Endodermal cell (in vitro differentiated cells): ENCODE data around the gene TLX1. TPM values are rescaled to one million over a fixed set of nuclear protein-coding genes. Genes with fewer than 3 reads are reported as not detected.

Experiments used
- DNase-seq: peaks from one replicate; pipeline ENCODE4 v3.0.0-alpha.2; 2017
- H3K27ac ChIP-seq: 2 replicates; pipeline ENCODE4 v1.5.1; 2013; ENCODE audit warnings: mild to moderate bottlenecking, low read depth, low read length, moderate library complexity
- H3K27me3 ChIP-seq: 2 replicates; pipeline ENCODE4 v1.6.1; 2013; ENCODE audit warnings: mild to moderate bottlenecking, low read length, moderate library complexity; ENCODE audit not compliant: insufficient read depth, control insufficient read depth, poor library complexity, severe bottlenecking
- H3K36me3 ChIP-seq: 2 replicates; pipeline ENCODE4 v1.7.0; 2013; ENCODE audit warnings: mild to moderate bottlenecking, low read length, moderate library complexity; ENCODE audit not compliant: control insufficient read depth, insufficient read depth
- H3K4me1 ChIP-seq: one replicate; pipeline ENCODE4 v1.7.0; 2013; ENCODE audit warnings: low read length; ENCODE audit not compliant: control insufficient read depth, insufficient read depth
- H3K4me3 ChIP-seq: 2 replicates; pipeline ENCODE4 v1.5.1; 2013; ENCODE audit warnings: mild to moderate bottlenecking, low read length, moderate library complexity
- H3K9ac ChIP-seq: 2 replicates; pipeline ENCODE4 v1.6.1; 2013; ENCODE audit warnings: mild to moderate bottlenecking, low read length, moderate library complexity; ENCODE audit not compliant: poor library complexity, severe bottlenecking; ENCODE audit errors: extremely low read depth
- H3K9me3 ChIP-seq: 2 replicates; pipeline ENCODE4 v1.6.1; 2013; ENCODE audit warnings: mild to moderate bottlenecking, low read length, moderate library complexity; ENCODE audit not compliant: control insufficient read depth
- H3K27ac Mint-ChIP-seq: 2 replicates; pipeline ENCODE4 v1.8.0; 2020; ENCODE audit warnings: mixed read lengths
- H3K27me3 Mint-ChIP-seq: 2 replicates; pipeline ENCODE4 v1.8.0; 2021; ENCODE audit warnings: mild to moderate bottlenecking, mixed read lengths; ENCODE audit not compliant: insufficient read depth
- H3K36me3 Mint-ChIP-seq: 2 replicates; pipeline ENCODE4 v1.8.0; 2020; ENCODE audit warnings: low read depth, mixed read lengths
- H3K4me1 Mint-ChIP-seq: 2 replicates; pipeline ENCODE4 v1.8.0; 2020; ENCODE audit warnings: mixed read lengths
- H3K4me3 Mint-ChIP-seq: 2 replicates; pipeline ENCODE4 v1.8.0; 2020; ENCODE audit warnings: mild to moderate bottlenecking, moderate library complexity, mixed read lengths
- H3K9me3 Mint-ChIP-seq: 2 replicates; pipeline ENCODE4 v1.8.0; 2020; ENCODE audit warnings: mild to moderate bottlenecking, mixed read lengths
- CTCF ChIP-seq: fragments of 200-600 bp; sonication (generic); conservative IDR thresholded peaks from 2 replicates; pipeline ENCODE4 v1.5.0; 2021; ENCODE audit warnings: antibody characterized with exemption, mild to moderate bottlenecking
- WGBS, 2 experiments: methylation state at CpG; one replicate each; pipeline versions ENCODE4 v1.1.5 to v1.1.7; 2013; ENCODE audit warnings: missing lambda C conversion rate in 2 of 2, mixed read lengths in 1 of 2; ENCODE audit not compliant: insufficient coverage in 1 of 2, insufficient read length in 1 of 2; 5-methylcytosine and 5-hydroxymethylcytosine counted together
- total RNA-seq, 2 donors: library from RNA; stranded (reverse); fragmentation: NEBNext Ultra II Directional in 1 of 2; extraction: Animal tissue kit (Norgen Biotek cat#: 25700) in 1 of 2; gene quantifications; 2 replicates in 1 of 2; 3 replicates in 1 of 2; pipeline ENCODE4 v1.2.1, GENCODE V29; 2021

Gene TLX1
- total RNA-seq, 2 donors from 2014 or later = not detected

- DNase-seq = peak; percentile 38
- Histone ChIP-seq H3K27ac (no peak overlapping the region), H3K4me3 (no peak overlapping the region), H3K27me3 (peaks cover 100% of the 10 kb centered on the region), H3K4me1 (no peaks in the 10 kb centered on the region), H3K9ac (no peak overlapping the region), H3K9me3 (no peaks in the 10 kb centered on the region), H3K36me3 (no peaks in the 10 kb centered on the region)
- Mint-ChIP-seq H3K9me3 (no peaks in the 10 kb centered on the region), H3K27ac (no peak overlapping the region), H3K27me3 (peaks cover 99% of the 10 kb centered on the region), H3K36me3 (no peaks in the 10 kb centered on the region), H3K4me1 (peaks cover 5% of the 10 kb centered on the region), H3K4me3 (peak overlapping the region; percentile 0)
- no peak for TF ChIP-seq CTCF
- 23 to 33% methylated on average over 9 to 13 of the region's 13 CpGs for WGBS, 2 experiments
Observed at GRCh38 chr10:101123815-101124617, 7.1 kb upstream of the TLX1 start.

DNA sequence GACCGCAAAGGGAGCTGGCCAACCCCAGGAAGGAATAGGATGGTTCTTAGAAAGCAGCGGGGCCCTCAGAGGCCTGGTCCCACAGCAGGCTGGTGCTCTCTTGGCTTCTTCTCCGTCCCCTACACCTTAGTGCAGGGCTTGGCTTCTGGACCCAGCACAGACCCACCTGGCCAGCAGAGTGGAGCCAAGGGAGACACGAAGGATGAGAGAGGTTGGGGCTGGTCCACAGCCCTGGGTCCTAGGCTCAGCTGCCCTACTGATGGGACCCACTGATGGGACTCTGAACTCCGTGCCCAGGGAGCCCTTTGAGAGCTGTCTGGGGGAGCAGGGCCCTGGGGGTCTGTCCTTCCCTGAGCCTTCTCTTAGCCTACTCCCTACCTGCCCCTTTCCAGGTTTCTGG is 6.2 kb upstream of the TLX1 start:
- Mint-ChIP-seq H3K4me3 (no peak overlapping the region), H3K27me3 (peaks cover 99% of the 10 kb centered on the region), H3K27ac (no peak overlapping the region), H3K4me1 (peaks cover 5% of the 10 kb centered on the region), H3K36me3 (no peaks in the 10 kb centered on the region), H3K9me3 (no peaks in the 10 kb centered on the region)
- Histone ChIP-seq H3K9me3 (no peaks in the 10 kb centered on the region), H3K4me3 (no peak overlapping the region), H3K27ac (no peak overlapping the region), H3K36me3 (no peaks in the 10 kb centered on the region), H3K27me3 (peaks cover 100% of the 10 kb centered on the region), H3K4me1 (no peaks in the 10 kb centered on the region), H3K9ac (no peak overlapping the region)
- peak; percentile 29 for DNase-seq
- no peak for TF ChIP-seq CTCF
- WGBS, 2 experiments = 67 to 74% methylated on average over 2 to 5 of the region's 5 CpGs

GRCh38 chr10:101126684-101127628 is 4.1 kb upstream of the TLX1 start:
- Mint-ChIP-seq H3K4me3 (no peak overlapping the region), H3K27me3 (peaks cover 98% of the 10 kb centered on the region), H3K4me1 (peaks cover 3% of the 10 kb centered on the region), H3K27ac (no peak overlapping the region), H3K9me3 (no peaks in the 10 kb centered on the region), H3K36me3 (no peaks in the 10 kb centered on the region)
- 19 to 37% methylated on average over 5 to 14 of the region's 14 CpGs for WGBS, 2 experiments
- no peak for DNase-seq
- no peak for TF ChIP-seq CTCF
- Histone ChIP-seq H3K4me1 (no peaks in the 10 kb centered on the region), H3K27me3 (peaks cover 100% of the 10 kb centered on the region), H3K36me3 (no peaks in the 10 kb centered on the region), H3K27ac (no peak overlapping the region), H3K9me3 (no peaks in the 10 kb centered on the region), H3K9ac (no peak overlapping the region), H3K4me3 (no peak overlapping the region)
